Stomach (tissue), 9 donors: ENCODE measurements around the gene GALNT17. TPM values are rescaled to one million over a fixed set of nuclear protein-coding genes. Genes with fewer than 3 reads are reported as not detected.

ENCODE experiments used
- DNase-seq, 2 donors: peaks; one replicate each; pipeline versions ENCODE4 v3.0.0 to v3.0.0-alpha.2; 2013 to 2019
- H3K27ac ChIP-seq, 5 donors: fragments of 200-600 bp in 4 of 5; sonication (generic) in 4 of 5; one replicate each; pipeline ENCODE4 v1.5.1; 2013 to 2019; ENCODE audit warnings: mild to moderate bottlenecking in 1 of 5, moderate library complexity in 1 of 5
- H3K27me3 ChIP-seq, 3 donors: fragments of 200-600 bp; sonication (generic); one replicate each; pipeline ENCODE4 v1.5.1; 2017 to 2019; ENCODE audit warnings: mixed run types in 1 of 3
- H3K36me3 ChIP-seq, 4 donors: fragments of 200-600 bp; sonication (generic); 1 replicate in 3 of 4; 2 replicates in 1 of 4; pipeline ENCODE4 v1.5.1; 2016 to 2019
- H3K4me1 ChIP-seq, 4 donors: fragments of 200-600 bp; sonication (generic); one replicate each; pipeline ENCODE4 v1.5.1; 2016 to 2019
- H3K4me3 ChIP-seq, 4 donors: fragments of 200-600 bp; sonication (generic) in 3 of 4; one replicate each; pipeline ENCODE4 v1.5.1; 2016 to 2019; ENCODE audit warnings: mild to moderate bottlenecking in 1 of 4
- H3K9me3 ChIP-seq, 4 donors: fragments of 200-600 bp; sonication (generic); one replicate each; pipeline ENCODE4 v1.5.1; 2016 to 2019
- CTCF ChIP-seq, 7 experiments: fragments of 450-650 bp in 4 of 7; fragments of 200-600 bp in 3 of 7; sonication (generic) in 3 of 7; IDR thresholded peaks; one replicate each; pipeline ENCODE4 v1.5.1; 2016 to 2019; ENCODE audit warnings: antibody characterized with exemption in 7 of 7, control low read depth in 2 of 7, mild to moderate bottlenecking in 1 of 7
- EP300 ChIP-seq: sonication (generic); formaldehyde crosslinking; IDR thresholded peaks from one replicate; pipeline ENCODE4 v1.6.1; 2017; ENCODE audit warnings: antibody characterized with exemption
- POLR2A ChIP-seq, 4 donors: fragments of 450-650 bp; IDR thresholded peaks; one replicate each; pipeline ENCODE4 v1.6.1; 2016; ENCODE audit warnings: antibody characterized with exemption in 4 of 4, control low read depth in 2 of 4, mild to moderate bottlenecking in 1 of 4, moderate library complexity in 1 of 4
- POLR2AphosphoS5 ChIP-seq, 3 donors: sonication (generic); formaldehyde crosslinking; IDR thresholded peaks; one replicate each; pipeline ENCODE4 v1.6.1; 2016; ENCODE audit warnings: antibody characterized with exemption in 3 of 3
- WGBS, 5 donors: extraction: QIAGEN DNeasy Blood & Tissue Kit in 3 of 5; methylation state at CpG; one replicate each; pipeline versions ENCODE4 v1.1.5 to v1.1.7; 2013 to 2018; 5-methylcytosine and 5-hydroxymethylcytosine counted together
- intact Hi-C: fragments of 100-400 bp; cut with DNase I; formaldehyde crosslinking; loops from one replicate; pipeline ENCODE4 v1.15.1; 2023; ENCODE audit warnings: low total_unique reads
- polyA plus RNA-seq, 3 donors: library from polyadenylated mRNA; stranded (reverse); fragments of 200-250 nt; gene quantifications; one replicate each; pipeline ENCODE4 v1.2.3, GENCODE V29; 2013
- total RNA-seq, 5 donors: library from RNA; depleted of rRNA; stranded (reverse); fragments of >200 nt; gene quantifications; one replicate each; pipeline versions ENCODE4 v1.1.0 to v1.2.3, GENCODE V29; 2014 to 2016
- donor health status: healthy with polysubstance abuse.
- donor health status: Bipolar disorder and iron deficiency.
- donor health status: healthy.

GALNT17 gene
- total and polyA plus RNA-seq, 8 donors: 0.76 to 12.5 (median 1.6) TPM; not detected in 1

- H3K4me3 ChIP-seq: no peak overlapping the region
- intact Hi-C loops: no loop called here
Measured at GRCh38 chr7:71184136-71184535, 52.2 kb downstream of the GALNT17 start.

GRCh38 chr7:71184609-71185008 lies 52.7 kb downstream of the GALNT17 start:
- 55 to 76% (median 73%) methylated on average over 1 of the region's 1 CpG for WGBS, 5 donors
- no peak for DNase-seq
- Histone ChIP-seq H3K36me3 (no peaks in the 10 kb centered on the region), H3K4me3 (no peak overlapping the region), H3K27me3 (no peaks in the 10 kb centered on the region), H3K27ac (no peak overlapping the region), H3K9me3 (peaks cover 0 to 22% (median 10%) of the 10 kb centered on the region in 4 donors), H3K4me1 (no peaks in the 10 kb centered on the region)
- intact Hi-C loops: no loop called here
- TF ChIP-seq EP300 (no peak), POLR2AphosphoS5 (IDR thresholded peaks at IDR 0.05) (no peak), POLR2A (IDR thresholded peaks at IDR 0.05) (no peak)

More at GRCh38 chr7:71184136-71184535, 52.2 kb downstream of the GALNT17 start:
- H3K27me3 ChIP-seq: no peaks in the 10 kb centered on the region
- peaks cover 0 to 19% (median 6%) of the 10 kb centered on the region in 4 donors for H3K9me3 ChIP-seq
- whole genome bisulfite sequencing, 5 donors: 81 to 88% (median 84%) methylated on average over 5 of the region's 5 CpGs
- no peak for DNase-seq
- H3K36me3 ChIP-seq: no peaks in the 10 kb centered on the region
- TF ChIP-seq POLR2AphosphoS5 (IDR thresholded peaks at IDR 0.05) (no peak), EP300 (no peak), CTCF (IDR thresholded peaks at IDR 0.05) (no peak), POLR2A (IDR thresholded peaks at IDR 0.05) (no peak)
- H3K27ac ChIP-seq: no peak overlapping the region
- no peaks in the 10 kb centered on the region for H3K4me1 ChIP-seq

GRCh38 chr7:71186535-71187057 lies 54.7 kb downstream of the GALNT17 start:
- DNase-seq: no peak
- Histone ChIP-seq H3K4me1 (no peaks in the 10 kb centered on the region), H3K9me3 (peaks cover 0 to 27% (median 10%) of the 10 kb centered on the region in 4 donors), H3K4me3 (no peak overlapping the region), H3K36me3 (no peaks in the 10 kb centered on the region), H3K27me3 (no peaks in the 10 kb centered on the region), H3K27ac (no peak overlapping the region)
- WGBS, 5 donors: 50 to 72% (median 62%) methylated on average over 4 of the region's 4 CpGs
- intact Hi-C loops: no loop called here
- no peak for TF ChIP-seq CTCF (IDR thresholded peaks at IDR 0.05)
- no peak for TF ChIP-seq EP300
- TF ChIP-seq POLR2A (IDR thresholded peaks at IDR 0.05): no peak
- TF ChIP-seq POLR2AphosphoS5 (IDR thresholded peaks at IDR 0.05): no peak

GRCh38 chr7:71191771-71192170 lies 59.8 kb downstream of the GALNT17 start:
- DNase-seq: no peak
- Histone ChIP-seq H3K4me3 (no peak overlapping the region), H3K27me3 (no peaks in the 10 kb centered on the region), H3K4me1 (no peaks in the 10 kb centered on the region), H3K27ac (no peak overlapping the region), H3K9me3 (peaks cover 0 to 31% (median 14%) of the 10 kb centered on the region in 4 donors), H3K36me3 (no peaks in the 10 kb centered on the region)
- WGBS, 5 donors: 78 to 83% (median 80%) methylated on average over 5 to 6 of the region's 6 CpGs
- TF ChIP-seq POLR2AphosphoS5 (IDR thresholded peaks at IDR 0.05) (no peak), EP300 (no peak), POLR2A (IDR thresholded peaks at IDR 0.05) (no peak), CTCF (IDR thresholded peaks at IDR 0.05) (no peak)
- intact Hi-C loops: no loop called here

- Histone ChIP-seq H3K27ac (no peak overlapping the region), H3K27me3 (no peaks in the 10 kb centered on the region), H3K9me3 (peaks cover 0 to 29% (median 13%) of the 10 kb centered on the region in 4 donors), H3K4me1 (no peaks in the 10 kb centered on the region), H3K36me3 (no peaks in the 10 kb centered on the region), H3K4me3 (no peak overlapping the region)
- WGBS, 5 donors: 64 to 86% (median 74%) methylated on average over 5 of the region's 5 CpGs
- intact Hi-C loops: no loop called here
- TF ChIP-seq POLR2A (IDR thresholded peaks at IDR 0.05) (no peak), CTCF (IDR thresholded peaks at IDR 0.05) (no peak), EP300 (no peak), POLR2AphosphoS5 (IDR thresholded peaks at IDR 0.05) (no peak)
- DNase-seq: no peak
Measured at GRCh38 chr7:71193099-71193810, 61.3 kb downstream of the GALNT17 start.
